Endothelial cell of umbilical vein (primary cell): ENCODE data around the gene KCNH6. TPM values are rescaled to one million over a fixed set of nuclear protein-coding genes. Genes with fewer than 3 reads are reported as not detected.

Source experiments
- BruUV-seq: library from RNA; stranded (reverse); fragments of 400-500 nt; replicated peaks from 2 replicates; lab custom pipeline; 2021; lab: Mats Ljungman, UMichigan
- CTCF ChIA-PET: fragments of 300-600, 350-600 bp; sonication (Branson Sonifier 250); formaldehyde crosslinking; loops from one replicate; lab custom pipeline; 2021; ENCODE audit warnings: antibody characterized with exemption, inconsistent platforms; lab: Charles Lee
- POLR2A ChIA-PET: fragments of 300-600, 350-600 bp; sonication (Branson Sonifier 250); formaldehyde crosslinking; loops from one replicate; lab custom pipeline; 2021; ENCODE audit warnings: antibody characterized with exemption, inconsistent platforms; lab: Charles Lee
- DNase-seq: peaks from one replicate; pipeline ENCODE4 v3.0.0-alpha.2; 2011; ENCODE audit warnings: low read depth, low spot score
- FAIRE-seq: peaks from 2 replicates; lab custom pipeline; 2011; peaks lifted over from hg19 to GRCh38; lab: Jason Lieb, UNC
- H2AFZ ChIP-seq: 2 replicates; pipeline ENCODE4 v1.6.0; 2012; ENCODE audit warnings: low read depth, low read length, control low read depth, inconsistent platforms
- H3K27ac ChIP-seq: 2 replicates; pipeline ENCODE4 v1.5.1; 2011; ENCODE audit warnings: low read depth, mild to moderate bottlenecking, control low read depth, low read length, moderate library complexity; ENCODE audit not compliant: insufficient read depth
- H3K27me3 ChIP-seq, 2 experiments: 2 replicates each; pipeline versions ENCODE4 v1.6.0 to v1.6.1; 2011; ENCODE audit warnings: low read length in 2 of 2, mixed read lengths in 1 of 2; ENCODE audit not compliant: control insufficient read depth in 2 of 2, insufficient read depth in 2 of 2
- H3K36me3 ChIP-seq, 2 experiments: 2 replicates in 1 of 2; 3 replicates in 1 of 2; pipeline ENCODE4 v1.5.1; 2011; ENCODE audit warnings: low read length in 2 of 2, mild to moderate bottlenecking in 1 of 2, moderate library complexity in 1 of 2; ENCODE audit not compliant: control insufficient read depth in 2 of 2, insufficient read depth in 2 of 2; ENCODE audit errors: extremely low read depth in 1 of 2
- H3K4me1 ChIP-seq: 3 replicates; pipeline ENCODE4 v1.5.1; 2011; ENCODE audit warnings: mild to moderate bottlenecking, low read length; ENCODE audit not compliant: control insufficient read depth, insufficient read depth; ENCODE audit errors: extremely low read depth
- H3K4me2 ChIP-seq: 2 replicates; pipeline ENCODE4 v1.6.1; 2011; ENCODE audit warnings: low read length, control low read depth, mixed read lengths; ENCODE audit not compliant: insufficient read depth
- H3K4me3 ChIP-seq, 3 experiments: fragments of 200-600 bp in 1 of 3; sonication (generic), shearing (Covaris generic) in 1 of 3; replicated peaks in 1 of 3; 2 replicates each; pipeline ENCODE4 v1.5.1; 2011 to 2016; ENCODE audit warnings: control low read depth in 3 of 3, low read length in 3 of 3, mild to moderate bottlenecking in 2 of 3, inconsistent platforms in 1 of 3, low read depth in 1 of 3, moderate library complexity in 1 of 3; ENCODE audit not compliant: insufficient read depth in 1 of 3
- H3K79me2 ChIP-seq: 2 replicates; pipeline ENCODE4 v1.6.0; 2012; ENCODE audit warnings: low read length, inconsistent platforms; ENCODE audit not compliant: control insufficient read depth, insufficient read depth
- H3K9ac ChIP-seq: replicated peaks from 2 replicates; pipeline ENCODE3; 2011; ENCODE audit warnings: low read length, control low read depth; ENCODE audit not compliant: insufficient read depth; ENCODE audit errors: extremely low read depth
- H3K9me1 ChIP-seq: replicated peaks from 3 replicates; pipeline ENCODE4 v1.6.0; 2011; ENCODE audit warnings: mild to moderate bottlenecking, low read length; ENCODE audit not compliant: control insufficient read depth, insufficient read depth; ENCODE audit errors: extremely low read depth
- H3K9me3 ChIP-seq: replicated peaks from 2 replicates; pipeline ENCODE4 v1.5.1; 2012; ENCODE audit warnings: low read length, inconsistent platforms; ENCODE audit not compliant: control insufficient read depth, insufficient read depth
- H4K20me1 ChIP-seq: replicated peaks from 2 replicates; pipeline ENCODE3; 2011; ENCODE audit warnings: mild to moderate bottlenecking, low read length; ENCODE audit not compliant: control insufficient read depth, insufficient read depth; ENCODE audit errors: extremely low read depth
- FOS ChIP-seq: IDR thresholded peaks from 2 replicates; pipeline ENCODE4 v1.6.1; 2011; ENCODE audit warnings: mild to moderate bottlenecking, low read length, moderate library complexity, borderline replicate concordance; ENCODE audit not compliant: insufficient read depth
- JUN ChIP-seq: IDR thresholded peaks from 2 replicates; pipeline ENCODE4 v1.6.1; 2011; ENCODE audit warnings: borderline replicate concordance, low read depth; ENCODE audit not compliant: insufficient read length, insufficient read depth
- POLR2A ChIP-seq: IDR thresholded peaks from 2 replicates; pipeline ENCODE4 v1.6.1; 2012; ENCODE audit warnings: low read depth, mild to moderate bottlenecking, control low read depth, low read length
- dilution Hi-C: fragments of 300-500 bp; cut with MboI; formaldehyde crosslinking; loops from one replicate; pipeline ENCODE4 v1.15.0; 2019; ENCODE audit warnings: low sequenced_read_pairs; ENCODE audit not compliant: extremely low pct_ligation_motif_present
- intact Hi-C: fragments of 100-400 bp; cut with micrococcal nuclease; formaldehyde crosslinking; loops from one replicate; pipeline ENCODE4 v1.10.0; 2022
- polyA plus RNA-seq, 4 experiments: library from polyadenylated mRNA; depleted of rRNA in 3 of 4; stranded (reverse) in 3 of 4; unstranded in 1 of 4; fragments of >200 nt; gene quantifications; 2 replicates each; pipeline versions ENCODE4 v1.2.1 to v1.2.3, GENCODE V29; 2011 to 2012; ENCODE audit warnings: missing spikeins in 1 of 4
- total RNA-seq: library from RNA; stranded (reverse); gene quantifications from 2 replicates; pipeline ENCODE4 v1.2.3, GENCODE V29; 2021
- TF ChIP-seq, protein P1 (sequence below), 2 donors: IDR thresholded peaks; 1 replicate in 1 of 2; 2 replicates in 1 of 2; pipeline ENCODE4 v1.5.1; 2011; ENCODE audit warnings: low read length in 2 of 2, mild to moderate bottlenecking in 2 of 2, moderate library complexity in 2 of 2, control low read depth in 1 of 2, inconsistent platforms in 1 of 2, low read depth in 1 of 2; ENCODE audit not compliant: insufficient read depth in 1 of 2; ENCODE audit errors: extremely low read depth in 1 of 2
- TF ChIP-seq, protein P2 (sequence below): IDR thresholded peaks from 2 replicates; pipeline ENCODE4 v1.6.1; 2011; ENCODE audit not compliant: insufficient read depth, insufficient read length

The KCNH6 gene
- total and polyA plus RNA-seq, 2 donors (not counting 3 experiments of a cell fraction or from before 2014, with no cell fraction given): 0.07 TPM; not detected in 1

DNA sequence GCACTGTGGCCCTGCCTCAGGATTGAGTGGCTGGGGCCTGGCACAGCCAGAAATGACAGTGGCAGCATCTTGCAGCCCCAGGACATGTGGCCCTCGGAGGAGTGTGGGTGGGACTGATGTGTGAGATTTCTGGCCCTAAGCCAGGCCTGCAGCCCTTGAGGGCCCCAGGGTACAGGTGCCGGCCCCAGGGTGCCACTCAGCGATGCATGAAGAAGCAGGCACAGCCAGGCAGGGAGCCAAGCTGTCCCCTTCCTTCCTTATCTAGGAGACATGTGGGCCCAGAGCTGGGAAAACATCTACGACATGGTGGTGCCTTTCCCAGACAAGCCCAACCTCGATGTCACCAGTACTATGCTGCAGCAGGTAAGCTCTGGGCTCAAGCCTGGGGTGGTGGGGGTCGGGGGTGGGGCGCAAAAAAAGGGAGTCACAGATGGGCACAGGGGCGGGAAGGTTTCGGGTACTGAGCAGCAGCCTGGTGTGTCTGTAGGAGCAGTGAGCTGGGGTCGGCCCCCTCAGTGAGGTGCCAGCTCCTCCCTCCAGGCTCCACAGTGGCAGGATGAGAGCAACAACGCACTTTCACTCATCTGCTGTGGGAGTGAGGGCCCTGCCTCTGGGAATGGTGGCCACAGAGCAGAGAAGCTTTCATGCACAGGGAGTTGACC, 42.2 kb upstream of the KCNH6 start:
- no peaks in the 10 kb centered on the region for H3K9me3 ChIP-seq
- peaks cover 14% of the 10 kb centered on the region for H3K4me1 ChIP-seq
- no TSS peak for BruUV-seq
- no peak overlapping the region for H3K4me2 ChIP-seq
- H4K20me1 ChIP-seq: no peaks in the 10 kb centered on the region
- intact Hi-C loops: no loop called here
- ChIA-PET POLR2A (interaction anchor here (0.5 to 1.2 kb wide), 2 partner anchors 44 to 52 kb away, joined by 3 to 4 read pairs; no protein-coding TSS in a partner anchor), CTCF (interaction anchor here (1.1 to 11.1 kb wide), 7 partner anchors 11 to 398 kb away, joined by 3 to 540 read pairs (median 20); partner anchors contain the start of gene CYB561)
- H3K79me2 ChIP-seq: no peaks in the 10 kb centered on the region
- no peaks in the 10 kb centered on the region for H3K9me1 ChIP-seq
- dilution Hi-C loops: no loop called here
- H3K4me3 ChIP-seq: no peak overlapping the region
- DNase-seq (no peak), FAIRE-seq (no peak)
- H2AFZ ChIP-seq: no peak overlapping the region
- no peaks in the 10 kb centered on the region for H3K27me3 ChIP-seq
- TF ChIP-seq, protein P1, sequence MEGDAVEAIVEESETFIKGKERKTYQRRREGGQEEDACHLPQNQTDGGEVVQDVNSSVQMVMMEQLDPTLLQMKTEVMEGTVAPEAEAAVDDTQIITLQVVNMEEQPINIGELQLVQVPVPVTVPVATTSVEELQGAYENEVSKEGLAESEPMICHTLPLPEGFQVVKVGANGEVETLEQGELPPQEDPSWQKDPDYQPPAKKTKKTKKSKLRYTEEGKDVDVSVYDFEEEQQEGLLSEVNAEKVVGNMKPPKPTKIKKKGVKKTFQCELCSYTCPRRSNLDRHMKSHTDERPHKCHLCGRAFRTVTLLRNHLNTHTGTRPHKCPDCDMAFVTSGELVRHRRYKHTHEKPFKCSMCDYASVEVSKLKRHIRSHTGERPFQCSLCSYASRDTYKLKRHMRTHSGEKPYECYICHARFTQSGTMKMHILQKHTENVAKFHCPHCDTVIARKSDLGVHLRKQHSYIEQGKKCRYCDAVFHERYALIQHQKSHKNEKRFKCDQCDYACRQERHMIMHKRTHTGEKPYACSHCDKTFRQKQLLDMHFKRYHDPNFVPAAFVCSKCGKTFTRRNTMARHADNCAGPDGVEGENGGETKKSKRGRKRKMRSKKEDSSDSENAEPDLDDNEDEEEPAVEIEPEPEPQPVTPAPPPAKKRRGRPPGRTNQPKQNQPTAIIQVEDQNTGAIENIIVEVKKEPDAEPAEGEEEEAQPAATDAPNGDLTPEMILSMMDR (IDR thresholded peaks at IDR 0.05; ENCODE audit: extremely low read depth in 1 of 2, insufficient read depth in 1 of 2, low read depth in 1 of 2, low read length in 2 of 2): no peak
- TF ChIP-seq, protein P2, sequence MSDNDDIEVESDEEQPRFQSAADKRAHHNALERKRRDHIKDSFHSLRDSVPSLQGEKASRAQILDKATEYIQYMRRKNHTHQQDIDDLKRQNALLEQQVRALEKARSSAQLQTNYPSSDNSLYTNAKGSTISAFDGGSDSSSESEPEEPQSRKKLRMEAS: no peak
- TF ChIP-seq JUN (no peak), FOS (no peak), POLR2A (no peak)
- peaks cover 0 to 51% of the 10 kb centered on the region in 2 experiments for H3K36me3 ChIP-seq
- no peak overlapping the region for H3K27ac ChIP-seq
- no peak overlapping the region for H3K9ac ChIP-seq
